Measurements from ENCODE around the gene CHSY1. TPM values are rescaled to one million over a fixed set of nuclear protein-coding genes. Genes with fewer than 3 reads are reported as not detected.
A peak's percentile ranks its signal among the peaks of the same experiment; 100 is the strongest.

The CHSY1 gene
- total and polyA plus RNA-seq, 2 of the 13 experiments (the other 11 are each of a cell fraction or from before 2014, with no cell fraction given): 13.3 to 13.7 TPM

DNA sequence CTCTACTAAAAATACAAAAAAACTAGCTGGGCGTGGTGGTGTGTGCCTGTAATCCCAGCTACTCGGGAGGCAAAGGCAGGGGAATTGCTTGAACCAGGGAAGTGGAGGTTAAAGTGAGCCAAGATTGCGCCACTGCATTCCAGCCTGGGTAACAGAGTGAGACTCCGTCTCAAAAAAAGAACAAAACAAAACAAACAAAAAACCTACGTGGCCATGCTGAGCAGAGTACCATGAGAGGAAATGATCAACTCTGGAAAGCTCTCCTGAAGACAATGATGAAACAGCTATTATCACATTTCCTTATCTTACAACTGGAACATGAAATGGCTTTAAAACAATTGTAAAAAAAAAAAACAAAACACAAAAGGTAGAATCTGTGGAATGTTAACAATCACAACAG lies 75.2 kb downstream of the CHSY1 start (continued):
- TF ChIP-seq, protein P1, sequence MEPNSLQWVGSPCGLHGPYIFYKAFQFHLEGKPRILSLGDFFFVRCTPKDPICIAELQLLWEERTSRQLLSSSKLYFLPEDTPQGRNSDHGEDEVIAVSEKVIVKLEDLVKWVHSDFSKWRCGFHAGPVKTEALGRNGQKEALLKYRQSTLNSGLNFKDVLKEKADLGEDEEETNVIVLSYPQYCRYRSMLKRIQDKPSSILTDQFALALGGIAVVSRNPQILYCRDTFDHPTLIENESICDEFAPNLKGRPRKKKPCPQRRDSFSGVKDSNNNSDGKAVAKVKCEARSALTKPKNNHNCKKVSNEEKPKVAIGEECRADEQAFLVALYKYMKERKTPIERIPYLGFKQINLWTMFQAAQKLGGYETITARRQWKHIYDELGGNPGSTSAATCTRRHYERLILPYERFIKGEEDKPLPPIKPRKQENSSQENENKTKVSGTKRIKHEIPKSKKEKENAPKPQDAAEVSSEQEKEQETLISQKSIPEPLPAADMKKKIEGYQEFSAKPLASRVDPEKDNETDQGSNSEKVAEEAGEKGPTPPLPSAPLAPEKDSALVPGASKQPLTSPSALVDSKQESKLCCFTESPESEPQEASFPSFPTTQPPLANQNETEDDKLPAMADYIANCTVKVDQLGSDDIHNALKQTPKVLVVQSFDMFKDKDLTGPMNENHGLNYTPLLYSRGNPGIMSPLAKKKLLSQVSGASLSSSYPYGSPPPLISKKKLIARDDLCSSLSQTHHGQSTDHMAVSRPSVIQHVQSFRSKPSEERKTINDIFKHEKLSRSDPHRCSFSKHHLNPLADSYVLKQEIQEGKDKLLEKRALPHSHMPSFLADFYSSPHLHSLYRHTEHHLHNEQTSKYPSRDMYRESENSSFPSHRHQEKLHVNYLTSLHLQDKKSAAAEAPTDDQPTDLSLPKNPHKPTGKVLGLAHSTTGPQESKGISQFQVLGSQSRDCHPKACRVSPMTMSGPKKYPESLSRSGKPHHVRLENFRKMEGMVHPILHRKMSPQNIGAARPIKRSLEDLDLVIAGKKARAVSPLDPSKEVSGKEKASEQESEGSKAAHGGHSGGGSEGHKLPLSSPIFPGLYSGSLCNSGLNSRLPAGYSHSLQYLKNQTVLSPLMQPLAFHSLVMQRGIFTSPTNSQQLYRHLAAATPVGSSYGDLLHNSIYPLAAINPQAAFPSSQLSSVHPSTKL (CRISPR knock-in tag; IDR thresholded peaks at IDR 0.05): peak; percentile 49; the same call in 1 of the 2 replicates
- no peak for TF ChIP-seq MEIS2 (CRISPR knock-in tag; IDR thresholded peaks at IDR 0.05)
- no peak for TF ChIP-seq DR1 (CRISPR knock-in tag; IDR thresholded peaks at IDR 0.05)
- TF ChIP-seq ZBTB8A (CRISPR knock-in tag; IDR thresholded peaks at IDR 0.05; ENCODE audit: borderline replicate concordance, low read depth): no peak
- no peak for TF ChIP-seq NR3C1 (CRISPR knock-in tag; IDR thresholded peaks at IDR 0.05)
- no peak for TF ChIP-seq MTF2 (CRISPR knock-in tag; IDR thresholded peaks at IDR 0.05; ENCODE audit: borderline replicate concordance)
- no peak for TF ChIP-seq GLI4 (CRISPR knock-in tag; IDR thresholded peaks at IDR 0.05; ENCODE audit: borderline replicate concordance)
- no peak for TF ChIP-seq ZNF383 (CRISPR knock-in tag; IDR thresholded peaks at IDR 0.05; ENCODE audit: borderline replicate concordance)
- no peak for TF ChIP-seq ZNF75D (CRISPR knock-in tag; IDR thresholded peaks at IDR 0.05; ENCODE audit: borderline replicate concordance)
- TF ChIP-seq, protein P2, sequence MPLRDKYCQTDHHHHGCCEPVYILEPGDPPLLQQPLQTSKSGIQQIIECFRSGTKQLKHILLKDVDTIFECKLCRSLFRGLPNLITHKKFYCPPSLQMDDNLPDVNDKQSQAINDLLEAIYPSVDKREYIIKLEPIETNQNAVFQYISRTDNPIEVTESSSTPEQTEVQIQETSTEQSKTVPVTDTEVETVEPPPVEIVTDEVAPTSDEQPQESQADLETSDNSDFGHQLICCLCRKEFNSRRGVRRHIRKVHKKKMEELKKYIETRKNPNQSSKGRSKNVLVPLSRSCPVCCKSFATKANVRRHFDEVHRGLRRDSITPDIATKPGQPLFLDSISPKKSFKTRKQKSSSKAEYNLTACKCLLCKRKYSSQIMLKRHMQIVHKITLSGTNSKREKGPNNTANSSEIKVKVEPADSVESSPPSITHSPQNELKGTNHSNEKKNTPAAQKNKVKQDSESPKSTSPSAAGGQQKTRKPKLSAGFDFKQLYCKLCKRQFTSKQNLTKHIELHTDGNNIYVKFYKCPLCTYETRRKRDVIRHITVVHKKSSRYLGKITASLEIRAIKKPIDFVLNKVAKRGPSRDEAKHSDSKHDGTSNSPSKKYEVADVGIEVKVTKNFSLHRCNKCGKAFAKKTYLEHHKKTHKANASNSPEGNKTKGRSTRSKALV (CRISPR knock-in tag; IDR thresholded peaks at IDR 0.05): no peak
- 0 out of 2 replicates have a peak, but pooled peaks have one; percentile 28 for TF ChIP-seq SOX13 (IDR thresholded peaks at IDR 0.05)
- TF ChIP-seq SOX13 (CRISPR knock-in tag; conservative IDR thresholded peaks at IDR 0.05 in 1 of 2, IDR thresholded peaks at IDR 0.05 in 1 of 2): peak in 1 of 2 experiments; percentile 77; a peak in 2 of 4 replicates
- TF ChIP-seq TCF7 (IDR thresholded peaks at IDR 0.05; ENCODE audit: low read depth): 0 out of 2 replicates have a peak, but pooled peaks have one; percentile 9
- TF ChIP-seq ZNF44 (CRISPR knock-in tag; IDR thresholded peaks at IDR 0.05): no peak
- no peak for TF ChIP-seq GTF2F1 (IDR thresholded peaks at IDR 0.05; ENCODE audit: low read length)
- TF ChIP-seq REPIN1 (CRISPR knock-in tag; IDR thresholded peaks at IDR 0.05; ENCODE audit: borderline replicate concordance, low read depth): no peak
- TF ChIP-seq TGIF2 (CRISPR knock-in tag; IDR thresholded peaks at IDR 0.05): no peak
- no peak for TF ChIP-seq SAFB2 (CRISPR knock-in tag; IDR thresholded peaks at IDR 0.05; ENCODE audit: borderline replicate concordance, low read depth)
- TF ChIP-seq BHLHE40 (IDR thresholded peaks at IDR 0.05; ENCODE audit: low read length): no peak
- TF ChIP-seq, protein P3, sequence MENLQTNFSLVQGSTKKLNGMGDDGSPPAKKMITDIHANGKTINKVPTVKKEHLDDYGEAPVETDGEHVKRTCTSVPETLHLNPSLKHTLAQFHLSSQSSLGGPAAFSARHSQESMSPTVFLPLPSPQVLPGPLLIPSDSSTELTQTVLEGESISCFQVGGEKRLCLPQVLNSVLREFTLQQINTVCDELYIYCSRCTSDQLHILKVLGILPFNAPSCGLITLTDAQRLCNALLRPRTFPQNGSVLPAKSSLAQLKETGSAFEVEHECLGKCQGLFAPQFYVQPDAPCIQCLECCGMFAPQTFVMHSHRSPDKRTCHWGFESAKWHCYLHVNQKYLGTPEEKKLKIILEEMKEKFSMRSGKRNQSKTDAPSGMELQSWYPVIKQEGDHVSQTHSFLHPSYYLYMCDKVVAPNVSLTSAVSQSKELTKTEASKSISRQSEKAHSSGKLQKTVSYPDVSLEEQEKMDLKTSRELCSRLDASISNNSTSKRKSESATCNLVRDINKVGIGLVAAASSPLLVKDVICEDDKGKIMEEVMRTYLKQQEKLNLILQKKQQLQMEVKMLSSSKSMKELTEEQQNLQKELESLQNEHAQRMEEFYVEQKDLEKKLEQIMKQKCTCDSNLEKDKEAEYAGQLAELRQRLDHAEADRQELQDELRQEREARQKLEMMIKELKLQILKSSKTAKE (CRISPR knock-in tag; IDR thresholded peaks at IDR 0.05; ENCODE audit: borderline replicate concordance): no peak
- no peak for TF ChIP-seq RFXANK (CRISPR knock-in tag; IDR thresholded peaks at IDR 0.05)
- TF ChIP-seq MAFF (IDR thresholded peaks at IDR 0.05; ENCODE audit: low read depth, low read length): no peak
- no peak for TF ChIP-seq NCOA5 (CRISPR knock-in tag; IDR thresholded peaks at IDR 0.05)

Data from HepG2 (cell line).